HG02840 (cell line): Measurements from ENCODE around the gene NRL.

ENCODE experiments used
- ATAC-seq: cut with Tn5 transposase; IDR thresholded peaks from one replicate; pipeline ENCODE4 v1.9.1; 2021; ENCODE audit warnings: mild to moderate bottlenecking, moderate library complexity, moderate number of reproducible peaks; ENCODE audit not compliant: unreplicated experiment, low FRiP score

The NRL gene

DNA sequence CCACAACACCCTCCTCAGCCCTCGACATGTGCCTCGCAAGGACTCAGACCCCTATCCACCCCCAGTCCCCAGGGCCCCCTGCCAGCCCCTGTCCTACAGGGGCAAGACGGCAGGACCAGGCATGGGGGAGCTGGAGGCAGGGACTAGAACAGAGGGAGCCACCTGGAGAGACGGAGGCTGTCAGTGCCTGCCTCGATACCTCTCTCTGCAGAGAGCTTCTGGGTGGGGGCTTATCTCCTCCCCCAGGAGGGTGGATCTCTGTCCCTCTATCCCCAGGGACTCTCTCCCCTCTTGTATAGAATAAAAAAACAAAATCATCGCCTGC is 45.4 kb downstream of the NRL start:
- ATAC-seq = no peak

DNA sequence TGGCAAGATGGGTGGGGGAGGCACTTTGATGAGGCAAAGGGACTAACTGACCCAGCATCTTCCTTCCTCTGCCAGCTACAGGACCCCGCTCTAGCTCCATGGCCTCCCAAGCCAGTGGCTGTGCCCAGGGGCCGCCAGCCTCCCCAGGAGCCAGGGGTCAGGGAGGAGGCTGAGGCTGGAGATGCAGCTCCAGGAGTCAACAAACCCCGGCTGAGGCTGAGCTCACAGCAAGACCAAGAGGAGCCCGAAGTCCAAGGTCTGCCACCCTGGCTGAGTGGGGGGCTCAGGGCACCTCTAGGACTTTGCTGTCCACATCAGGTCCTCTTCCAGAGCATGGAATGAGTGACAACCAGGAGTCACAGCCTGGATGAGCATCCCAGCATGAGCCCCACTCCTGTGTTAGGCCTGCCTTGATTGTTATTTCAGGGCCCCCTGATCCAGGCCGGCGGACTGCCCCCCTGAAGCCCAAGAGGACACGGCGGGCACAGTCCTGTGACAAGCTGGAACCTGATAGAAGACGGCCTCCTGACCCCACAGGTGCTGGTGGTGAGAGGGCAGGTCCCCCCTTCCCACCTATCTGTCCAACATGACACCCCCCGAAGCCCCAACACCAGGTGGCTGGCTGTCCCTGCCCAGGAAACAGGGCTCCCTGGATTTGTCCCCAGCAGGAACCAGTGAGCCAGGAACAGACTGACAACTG is 45.9 kb downstream of the NRL start:
- ATAC-seq = no peak

DNA sequence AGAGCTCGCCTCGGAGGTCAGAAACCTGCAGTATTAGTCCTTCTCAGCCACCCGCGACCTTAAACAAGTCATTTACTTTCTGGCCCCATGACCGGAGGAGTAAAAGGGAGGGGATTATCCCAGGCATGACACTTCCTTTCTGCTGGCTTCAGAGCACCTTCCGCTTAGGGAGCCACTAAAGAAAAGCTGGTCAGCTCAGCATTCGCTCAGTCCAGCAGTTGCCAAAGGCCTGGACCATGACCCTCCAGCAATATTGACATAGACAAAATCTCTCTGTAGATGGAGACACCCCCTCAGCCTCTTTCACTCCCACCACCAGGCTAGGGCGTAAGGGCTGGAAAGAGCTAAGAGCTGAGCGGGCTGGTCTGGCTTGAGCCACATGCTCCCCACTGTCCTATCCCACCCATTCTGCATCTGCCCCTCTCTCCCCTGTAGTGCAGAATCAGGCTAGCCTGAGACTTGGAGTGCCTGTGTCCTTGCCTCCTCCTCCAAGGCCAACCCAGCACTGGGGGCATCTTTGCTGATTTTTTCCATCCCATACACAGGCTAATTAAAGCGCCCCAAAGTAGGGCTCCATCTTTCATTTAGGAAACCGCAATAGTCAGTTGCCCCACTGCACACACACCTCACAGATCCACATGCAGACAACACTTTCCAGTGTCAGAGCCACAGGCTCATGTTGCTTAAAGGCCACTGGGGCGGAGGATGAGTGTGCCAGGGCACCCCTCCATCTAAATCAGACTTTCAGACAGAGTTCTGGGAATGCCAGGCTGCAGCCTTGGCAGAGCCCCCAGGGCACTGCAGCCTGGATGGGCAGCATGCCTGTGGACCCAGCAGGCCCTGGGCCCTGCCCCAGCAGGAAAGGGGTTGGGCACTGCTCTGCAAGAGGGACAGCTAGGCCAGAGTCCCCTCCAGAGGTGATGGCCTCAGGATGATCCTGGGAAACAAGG is 47.3 kb downstream of the NRL start:
- ATAC-seq = no peak

DNA sequence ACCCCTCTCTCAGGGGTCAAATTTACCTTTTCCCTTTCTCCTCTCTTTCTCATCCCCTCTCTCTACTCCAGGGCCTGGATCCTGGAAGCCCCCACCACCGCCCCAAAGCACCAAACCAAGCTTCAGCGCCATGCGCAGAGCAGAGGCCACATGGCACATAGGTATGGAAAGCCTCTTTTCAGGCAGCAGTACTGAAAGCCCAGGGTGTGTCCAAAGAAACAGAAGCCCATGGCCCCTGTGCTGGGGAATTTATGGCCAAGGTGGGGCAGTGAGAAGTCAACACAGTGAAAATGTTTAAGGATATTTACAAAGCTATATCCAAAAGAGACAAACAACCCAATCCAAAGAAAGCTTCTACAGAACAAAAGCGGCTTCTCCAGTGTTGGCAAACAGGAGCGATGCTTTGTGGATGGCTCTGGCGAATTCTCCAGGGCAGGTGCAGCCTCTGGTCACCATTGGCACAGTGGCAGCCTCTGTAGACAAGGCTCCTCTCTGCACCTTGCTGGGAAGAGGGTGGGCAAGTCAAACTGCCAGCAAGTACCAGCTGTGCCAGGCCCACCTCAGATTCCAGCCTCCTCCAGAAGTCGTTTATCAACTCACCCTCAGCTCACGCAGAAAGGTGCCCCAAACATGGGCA is 48.1 kb downstream of the NRL start:
- ATAC-seq = no peak

DNA sequence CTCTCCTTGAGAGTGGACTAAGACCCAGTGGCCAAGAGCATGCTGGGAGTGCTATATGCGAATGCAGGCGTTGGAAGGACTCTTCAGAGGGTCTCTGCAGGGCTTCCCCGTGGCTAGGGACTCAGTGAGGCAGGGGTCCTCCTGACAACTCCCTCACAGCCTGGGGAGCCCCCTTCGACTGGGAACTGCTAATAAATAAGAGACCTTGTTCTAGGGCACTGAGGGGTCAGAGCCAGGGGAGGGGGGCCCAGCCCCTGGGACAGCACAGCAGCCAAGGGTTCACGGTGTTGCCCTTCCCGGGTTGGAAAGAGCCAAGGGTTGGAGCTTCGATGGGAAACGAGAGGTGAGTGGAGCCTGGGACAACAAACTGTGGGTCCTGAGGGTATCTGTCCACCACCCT is 49.3 kb downstream of the NRL start:
- ATAC-seq = no peak

DNA sequence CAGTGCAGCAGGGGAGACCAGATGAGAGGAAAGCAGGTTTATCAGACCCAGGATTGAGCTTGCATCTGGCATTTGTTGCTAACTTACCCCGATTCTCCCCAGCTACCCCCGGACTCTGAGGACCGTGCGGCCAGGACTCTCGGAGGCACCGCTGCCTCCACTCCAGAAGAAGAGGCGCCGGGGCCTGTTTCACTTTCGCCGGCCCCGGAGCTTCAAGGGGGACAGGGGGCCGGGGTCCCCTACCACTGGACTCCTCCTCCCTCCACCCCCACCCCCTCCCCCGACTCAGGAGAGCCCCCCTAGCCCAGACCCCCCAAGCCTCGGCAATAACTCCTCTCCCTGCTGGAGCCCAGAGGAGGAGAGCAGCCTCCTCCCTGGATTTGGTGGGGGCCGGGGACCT is 49.9 kb downstream of the NRL start:
- no peak for ATAC-seq

DNA sequence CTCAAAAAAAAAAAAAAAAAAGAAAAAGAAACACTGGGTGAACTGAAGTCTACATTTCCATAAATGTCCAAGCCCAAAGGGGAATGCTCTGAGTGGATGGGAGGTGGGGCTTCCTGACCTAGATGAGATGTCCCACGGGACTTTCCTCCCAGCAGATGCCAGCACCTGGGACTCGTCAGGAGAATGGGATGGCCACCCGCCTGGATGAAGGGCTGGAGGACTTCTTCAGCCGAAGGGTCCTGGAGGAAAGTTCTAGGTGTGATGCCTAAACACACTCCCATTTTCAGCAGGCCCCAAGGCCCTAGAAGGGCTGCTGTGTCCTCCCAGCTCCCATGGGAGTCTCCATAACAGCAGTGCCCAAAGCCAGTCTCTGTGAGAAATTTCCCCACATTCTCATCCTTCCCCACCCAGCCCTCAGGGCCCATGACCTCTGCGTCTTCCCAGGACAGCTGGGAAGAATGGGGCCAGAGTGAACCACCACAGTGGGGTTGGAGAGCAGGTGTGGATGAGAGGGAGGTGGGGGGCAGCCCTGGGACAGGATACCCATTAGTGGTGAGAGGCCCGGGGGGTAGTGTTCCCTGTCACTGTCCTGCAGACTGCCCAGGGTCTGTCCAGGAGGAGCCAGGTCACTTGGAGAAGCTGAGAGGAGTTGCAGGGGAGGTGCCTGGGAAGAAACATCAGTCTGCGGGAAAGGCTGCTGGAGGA is 50.5 kb downstream of the NRL start:
- ATAC-seq = no peak

DNA sequence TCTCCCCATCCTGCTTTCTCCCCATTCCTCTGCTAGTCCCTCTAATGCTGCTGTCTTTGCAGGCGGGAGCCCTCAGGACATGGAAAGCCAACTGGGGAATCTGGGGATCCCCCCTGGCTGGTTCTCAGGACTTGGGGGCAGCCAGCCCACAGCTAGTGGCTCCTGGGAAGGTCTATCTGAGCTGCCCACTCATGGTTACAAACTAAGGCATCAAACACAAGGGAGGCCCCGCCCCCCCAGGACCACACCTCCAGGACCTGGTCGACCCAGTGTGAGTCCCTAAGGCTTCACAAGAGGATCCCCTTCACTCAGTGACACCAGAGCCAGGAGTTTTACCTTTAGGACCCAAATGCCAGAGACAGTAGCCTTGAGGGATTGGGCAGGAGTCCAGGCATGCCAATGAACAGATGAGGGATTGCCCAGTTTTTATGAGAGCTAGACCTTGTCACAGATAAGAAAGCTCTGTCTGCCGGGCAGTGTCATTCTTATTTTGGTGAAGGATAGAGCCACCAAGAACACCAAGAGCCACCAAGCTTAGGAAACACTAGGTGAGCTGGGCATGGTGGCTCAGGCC is 51.4 kb downstream of the NRL start:
- ATAC-seq = no peak

DNA sequence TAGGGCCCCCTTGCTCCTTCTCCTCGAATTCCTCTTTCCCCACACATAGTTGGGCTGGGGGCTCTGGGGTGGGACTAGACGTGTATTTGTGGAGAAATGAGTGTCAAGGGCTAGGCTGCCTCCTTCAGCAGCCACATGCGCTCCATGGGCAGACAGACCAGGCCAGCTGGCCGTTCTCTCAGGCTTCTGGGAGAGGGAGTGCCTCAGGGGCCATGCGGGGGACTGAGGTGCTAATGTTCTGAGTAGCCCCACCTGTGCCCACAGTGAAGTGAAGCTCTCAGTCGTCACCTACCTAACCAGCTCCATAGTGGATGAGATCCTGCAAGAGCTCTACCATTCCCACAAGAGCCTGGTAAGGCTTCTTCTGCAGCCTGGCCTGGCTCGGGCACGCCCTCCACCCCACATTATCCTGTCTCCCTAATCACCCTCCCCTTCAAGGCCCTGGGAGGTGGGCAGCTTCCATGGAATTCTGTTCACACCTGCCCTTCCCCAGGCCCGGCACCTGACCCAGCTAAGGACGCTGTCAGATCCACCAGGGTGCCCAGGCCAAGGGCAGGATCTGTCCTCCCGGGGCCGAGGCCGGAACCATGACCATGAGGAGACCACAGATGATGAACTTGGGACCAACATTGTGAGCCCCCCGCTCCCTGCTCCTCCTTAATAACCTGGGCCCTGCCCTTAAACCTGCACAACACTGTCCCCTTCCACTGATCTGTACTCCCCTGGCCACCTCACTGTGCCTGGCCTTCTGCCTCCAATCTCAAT is 52.4 kb downstream of the NRL start:
- ATAC-seq = no peak

DNA sequence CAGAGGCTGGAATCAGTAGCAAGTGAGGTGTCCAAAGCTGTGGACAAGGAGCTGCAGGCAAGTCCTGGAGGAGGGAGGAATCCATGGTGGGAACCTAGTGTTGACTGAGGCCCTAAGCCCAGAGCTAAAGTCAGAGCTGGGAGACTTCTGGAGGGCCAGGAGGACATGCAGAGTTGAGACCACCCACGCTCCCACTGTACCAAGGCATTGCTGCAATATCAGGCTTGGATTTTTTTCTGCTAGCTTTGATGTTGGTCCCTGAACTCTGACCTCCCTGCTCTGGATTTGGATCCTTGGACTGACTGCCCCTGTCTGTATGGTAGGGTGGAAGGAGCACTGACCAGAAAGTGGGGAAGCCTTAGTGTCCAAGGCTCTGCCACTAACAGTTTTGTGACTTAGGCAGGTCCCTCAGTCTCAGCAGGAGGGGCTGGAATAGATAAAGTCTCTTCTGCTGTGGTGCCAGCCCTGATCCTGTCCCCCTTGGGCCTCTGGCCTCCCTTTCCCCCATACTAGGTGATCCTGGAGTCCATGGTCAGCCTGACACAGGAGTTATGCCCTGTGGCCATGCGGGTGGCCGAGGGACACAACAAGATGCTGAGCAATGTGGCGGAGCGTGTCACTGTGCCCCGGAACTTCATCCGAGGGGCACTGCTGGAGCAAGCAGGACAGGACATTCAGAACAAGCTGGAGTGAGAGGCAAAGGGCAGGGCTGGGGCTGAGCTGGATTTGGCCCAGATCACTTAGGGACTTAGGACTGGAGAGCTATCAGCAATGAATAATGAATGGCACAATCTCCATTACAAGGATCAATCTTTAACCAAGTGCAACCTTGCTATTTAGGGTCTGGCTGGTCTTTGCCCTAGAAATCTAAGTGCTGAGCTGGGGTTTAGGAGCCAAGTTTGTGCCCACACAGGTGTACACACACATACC is 53.5 kb downstream of the NRL start:
- ATAC-seq = no peak

DNA sequence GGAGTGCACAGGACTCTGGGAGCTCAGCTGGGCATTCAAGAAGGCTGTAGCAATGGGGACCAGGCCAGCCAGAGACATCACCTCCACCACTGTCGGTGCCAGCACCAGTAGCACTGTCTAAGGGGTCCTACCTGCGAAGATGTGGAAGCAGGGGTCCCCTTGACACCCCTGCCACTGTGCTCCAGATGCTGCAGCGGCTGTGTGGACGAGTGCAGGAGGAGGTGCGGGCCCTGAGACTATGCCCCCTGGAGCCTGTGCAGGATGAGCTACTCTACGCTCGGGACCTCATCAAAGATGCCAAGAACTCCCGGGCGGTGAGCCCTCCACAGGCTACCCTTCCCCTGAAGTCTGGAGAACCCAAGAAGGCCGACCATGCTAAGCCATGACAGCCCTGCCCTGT is 54.3 kb downstream of the NRL start:
- ATAC-seq = no peak

DNA sequence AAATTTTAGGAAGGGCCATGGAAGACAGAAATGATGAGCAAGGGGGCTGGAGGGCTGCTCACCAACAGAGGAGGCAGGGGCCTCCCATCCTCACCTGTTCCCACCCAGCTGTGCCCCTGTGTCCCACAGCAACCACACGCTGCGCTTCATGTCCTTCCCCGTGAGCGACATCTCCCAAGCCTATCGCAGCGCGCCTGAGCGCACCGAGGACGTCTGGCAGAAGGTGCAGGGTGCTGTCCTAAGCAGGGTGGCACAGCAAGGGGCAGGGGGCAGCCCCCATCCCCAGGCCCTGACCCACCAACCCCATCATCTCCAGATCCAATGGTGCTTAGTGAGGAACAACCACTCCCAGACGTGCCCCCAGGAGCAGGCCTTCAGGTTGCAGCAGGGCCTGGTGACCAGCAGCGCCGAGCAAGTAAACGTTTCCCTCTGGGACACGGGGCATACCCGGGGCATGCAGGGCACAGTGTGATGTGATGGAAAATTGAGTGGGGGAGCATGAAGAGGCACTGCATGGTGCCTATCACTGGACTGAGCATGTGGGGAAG is 54.8 kb downstream of the NRL start:
- ATAC-seq = no peak

DNA sequence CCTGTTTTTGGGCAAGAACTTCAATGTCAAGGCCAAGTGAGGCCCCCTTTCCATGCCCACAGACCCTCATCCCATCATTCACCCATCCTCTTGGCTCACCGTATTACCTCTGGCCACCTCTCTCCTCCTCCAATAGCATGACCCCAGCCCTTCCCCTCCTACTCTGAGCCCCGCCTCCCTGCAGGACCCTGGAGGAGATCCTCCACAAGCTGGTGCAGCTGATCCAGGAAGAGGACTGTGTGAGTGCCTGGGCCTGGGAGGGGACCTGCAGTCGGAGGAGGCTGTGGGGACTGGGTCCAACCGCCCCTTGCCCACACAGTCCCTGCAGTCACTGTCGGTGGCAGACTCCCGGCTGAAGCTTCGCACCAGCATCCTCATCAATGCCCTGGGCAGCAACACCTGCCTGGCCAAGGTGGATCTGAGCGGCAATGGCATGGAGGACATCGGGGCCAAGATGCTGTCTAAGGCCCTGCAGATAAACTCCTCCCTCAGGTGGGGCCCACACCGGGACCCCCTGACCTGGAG is 55.7 kb downstream of the NRL start:
- no peak for ATAC-seq

DNA sequence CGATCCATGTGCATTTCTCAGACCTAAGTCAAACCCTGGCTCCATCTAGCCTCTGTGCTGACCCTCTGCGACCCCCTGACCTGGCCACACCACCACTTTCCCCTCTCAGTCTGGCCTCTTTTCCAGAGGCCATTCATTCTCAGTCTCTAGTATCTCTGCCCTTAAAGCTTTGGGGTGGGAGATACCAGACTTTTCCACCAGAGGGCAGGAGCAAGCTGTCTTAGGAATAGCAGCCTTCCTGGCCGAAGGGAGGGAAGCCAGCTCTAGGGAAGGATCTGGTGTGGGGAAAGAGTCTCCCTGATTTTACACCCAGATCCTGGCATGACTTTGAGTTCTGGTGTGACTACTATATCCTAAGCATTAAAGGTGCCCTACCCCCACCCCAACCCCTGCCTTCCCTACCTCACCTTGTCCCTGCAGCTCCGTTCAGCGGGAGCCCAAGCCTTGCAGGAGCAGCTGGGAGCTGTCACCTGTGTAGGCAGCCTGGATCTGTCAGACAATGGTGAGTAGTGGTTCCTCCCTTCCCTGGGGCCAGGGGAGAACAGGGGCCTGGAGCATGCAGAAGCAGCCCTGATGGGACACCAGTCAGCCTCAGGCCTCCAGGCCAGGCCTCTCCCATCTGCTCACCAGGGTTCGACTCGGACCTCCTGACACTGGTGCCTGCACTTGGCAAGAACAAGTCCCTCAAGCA is 56.3 kb downstream of the NRL start:
- ATAC-seq = no peak

DNA sequence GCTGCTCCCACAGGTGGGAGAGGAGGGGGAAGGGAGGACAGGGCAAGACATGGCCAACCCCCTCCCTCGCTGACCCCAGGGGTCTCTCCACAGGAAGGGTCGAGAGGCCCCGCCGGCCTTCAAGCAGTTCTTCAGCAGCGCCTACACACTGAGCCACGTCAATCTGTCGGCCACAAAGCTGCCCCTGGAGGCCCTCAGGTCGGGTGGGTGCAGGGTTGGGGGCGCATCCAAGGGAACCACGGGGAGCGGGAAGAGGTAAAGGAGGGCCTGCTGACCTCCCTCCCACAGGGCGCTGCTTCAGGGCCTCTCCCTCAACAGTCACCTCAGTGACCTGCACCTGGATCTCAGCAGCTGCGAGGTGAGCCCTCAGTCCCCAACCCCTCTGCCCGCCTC is 56.9 kb downstream of the NRL start:
- no peak for ATAC-seq

DNA sequence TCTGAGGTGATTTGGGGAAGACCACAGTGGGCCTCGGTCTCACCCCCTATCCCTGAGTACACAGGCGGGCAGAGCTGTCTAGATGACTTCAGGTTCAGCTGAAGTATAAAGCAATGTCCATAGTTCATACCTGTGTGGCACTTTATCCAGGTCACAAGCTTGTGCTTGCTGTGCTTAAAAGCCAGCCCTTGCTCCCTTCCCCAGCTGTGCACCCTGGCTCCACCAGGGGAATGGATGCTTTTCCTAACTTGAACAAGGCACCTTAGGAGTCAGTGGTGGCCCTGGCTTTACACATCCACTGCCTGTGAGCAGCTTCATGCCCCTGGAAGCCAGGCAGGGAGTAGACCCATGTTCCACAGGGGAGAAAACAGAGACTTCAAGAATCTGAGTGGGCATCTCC is 57.5 kb downstream of the NRL start:
- no peak for ATAC-seq

DNA sequence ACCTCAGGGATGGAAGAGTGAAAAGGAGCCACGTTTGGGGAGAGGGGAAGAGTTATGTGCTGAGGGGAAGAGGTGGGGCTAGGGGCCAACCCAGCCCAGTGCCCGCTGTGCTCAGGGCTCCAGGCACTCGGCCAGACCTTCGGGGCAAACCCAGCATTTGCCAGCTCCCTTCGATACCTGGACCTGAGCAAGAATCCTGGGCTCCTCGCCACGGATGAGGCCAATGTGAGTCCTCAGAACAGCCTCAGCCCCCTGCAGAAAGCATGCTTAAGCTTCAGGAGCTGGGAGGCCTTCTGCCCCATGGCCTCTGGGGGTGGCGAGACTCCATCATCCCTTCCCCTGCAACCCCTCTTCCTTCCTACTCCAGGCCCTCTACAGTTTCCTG is 58.0 kb downstream of the NRL start:
- ATAC-seq = no peak
